GM23338 (cell line): Measurements from ENCODE around the gene TRAPPC2. TPM values are rescaled to one million over a fixed set of nuclear protein-coding genes. Genes with fewer than 3 reads are reported as not detected.

Experiments
- CTCF ChIP-seq, 2 experiments: fragments of 200-600 bp in 1 of 2; sonication (generic) in 1 of 2; conservative IDR thresholded peaks; 2 replicates each; pipeline versions ENCODE4 v1.5.1 to v1.6.1; 2016 to 2017; ENCODE audit warnings: antibody characterized with exemption in 2 of 2, low read depth in 2 of 2, mild to moderate bottlenecking in 2 of 2, moderate library complexity in 1 of 2
- ETS1 ChIP-seq: IDR thresholded peaks from 2 replicates; pipeline ENCODE4 v1.6.1; 2016; ENCODE audit warnings: antibody characterized with exemption
- EZH2phosphoT487 ChIP-seq: fragments of 200-600 bp; sonication (generic); IDR thresholded peaks from one replicate; pipeline ENCODE4 v1.8.1; 2018; ENCODE audit warnings: antibody characterized with exemption; ENCODE audit not compliant: unreplicated experiment
- POLR2AphosphoS5 ChIP-seq: IDR thresholded peaks from 2 replicates; pipeline ENCODE4 v1.6.1; 2016; ENCODE audit warnings: antibody characterized with exemption, low read depth
- ZNF114 ChIP-seq: fragments of 250-450 bp; sonication (Bioruptor Pico); IDR thresholded peaks from 2 replicates; pipeline ENCODE4 v1.5.0; 2020; ENCODE audit warnings: mild to moderate bottlenecking, moderate library complexity
- ZNF331 ChIP-seq: fragments of 250-450 bp; sonication (Bioruptor Pico); IDR thresholded peaks from 2 replicates; pipeline ENCODE4 v1.5.0; 2020; ENCODE audit warnings: low read depth, mild to moderate bottlenecking, moderate library complexity
- ZNF462 ChIP-seq: fragments of 250-450 bp; sonication (Bioruptor Pico); IDR thresholded peaks from 2 replicates; pipeline ENCODE4 v1.5.0; 2020; ENCODE audit warnings: mild to moderate bottlenecking, moderate library complexity
- polyA plus RNA-seq: library from polyadenylated mRNA; unstranded; fragments of >200 nt; fragmentation: Nextera tagmentation; extraction: Ambion mirVana; gene quantifications from 2 replicates; pipeline ENCODE4 v1.2.1, GENCODE V29; 2016
- total RNA-seq: library from RNA; depleted of rRNA; stranded (reverse); fragments of >200 nt; shearing (Covaris generic); gene quantifications from 2 replicates; pipeline ENCODE4 v1.2.3, GENCODE V29; 2014
- TF ChIP-seq, protein P1 (sequence below): IDR thresholded peaks from one replicate; pipeline ENCODE4 v1.6.1; 2018; ENCODE audit warnings: antibody characterized with exemption; ENCODE audit not compliant: unreplicated experiment

The TRAPPC2 gene
- total and polyA plus RNA-seq, 2 experiments from 2014 or later = 11.7 to 14.6 TPM

DNA sequence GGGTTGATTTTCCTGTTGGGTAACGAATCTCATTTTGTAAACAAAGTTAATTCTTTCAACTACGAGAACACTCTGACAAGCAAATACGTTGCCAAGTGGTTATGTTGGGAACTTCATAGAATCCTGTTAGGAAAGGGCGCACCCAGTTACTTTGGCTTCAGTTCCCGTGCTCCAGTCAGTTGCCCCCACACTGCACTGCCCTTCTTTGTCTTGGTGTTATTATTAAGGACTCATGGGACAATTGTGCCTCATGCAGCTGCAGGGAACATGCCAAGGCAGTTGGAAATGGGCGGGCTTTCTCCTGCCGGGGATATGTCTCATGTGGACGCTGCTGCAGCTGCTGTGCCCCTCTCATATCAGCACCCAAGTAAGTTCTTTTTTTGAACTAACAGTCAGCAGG is 29.1 kb upstream of the TRAPPC2 start (continued):
- no peak for TF ChIP-seq ZNF462 (CRISPR knock-in tag)
- TF ChIP-seq ZNF114 (CRISPR knock-in tag) = no peak
- TF ChIP-seq CTCF (conservative IDR thresholded peaks at IDR 0.05; ENCODE audit: low read depth in 2 of 2) = no peak
- TF ChIP-seq, protein P1, sequence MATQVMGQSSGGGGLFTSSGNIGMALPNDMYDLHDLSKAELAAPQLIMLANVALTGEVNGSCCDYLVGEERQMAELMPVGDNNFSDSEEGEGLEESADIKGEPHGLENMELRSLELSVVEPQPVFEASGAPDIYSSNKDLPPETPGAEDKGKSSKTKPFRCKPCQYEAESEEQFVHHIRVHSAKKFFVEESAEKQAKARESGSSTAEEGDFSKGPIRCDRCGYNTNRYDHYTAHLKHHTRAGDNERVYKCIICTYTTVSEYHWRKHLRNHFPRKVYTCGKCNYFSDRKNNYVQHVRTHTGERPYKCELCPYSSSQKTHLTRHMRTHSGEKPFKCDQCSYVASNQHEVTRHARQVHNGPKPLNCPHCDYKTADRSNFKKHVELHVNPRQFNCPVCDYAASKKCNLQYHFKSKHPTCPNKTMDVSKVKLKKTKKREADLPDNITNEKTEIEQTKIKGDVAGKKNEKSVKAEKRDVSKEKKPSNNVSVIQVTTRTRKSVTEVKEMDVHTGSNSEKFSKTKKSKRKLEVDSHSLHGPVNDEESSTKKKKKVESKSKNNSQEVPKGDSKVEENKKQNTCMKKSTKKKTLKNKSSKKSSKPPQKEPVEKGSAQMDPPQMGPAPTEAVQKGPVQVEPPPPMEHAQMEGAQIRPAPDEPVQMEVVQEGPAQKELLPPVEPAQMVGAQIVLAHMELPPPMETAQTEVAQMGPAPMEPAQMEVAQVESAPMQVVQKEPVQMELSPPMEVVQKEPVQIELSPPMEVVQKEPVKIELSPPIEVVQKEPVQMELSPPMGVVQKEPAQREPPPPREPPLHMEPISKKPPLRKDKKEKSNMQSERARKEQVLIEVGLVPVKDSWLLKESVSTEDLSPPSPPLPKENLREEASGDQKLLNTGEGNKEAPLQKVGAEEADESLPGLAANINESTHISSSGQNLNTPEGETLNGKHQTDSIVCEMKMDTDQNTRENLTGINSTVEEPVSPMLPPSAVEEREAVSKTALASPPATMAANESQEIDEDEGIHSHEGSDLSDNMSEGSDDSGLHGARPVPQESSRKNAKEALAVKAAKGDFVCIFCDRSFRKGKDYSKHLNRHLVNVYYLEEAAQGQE = no peak
- TF ChIP-seq ZNF331 (CRISPR knock-in tag) = no peak
- TF ChIP-seq ETS1 = no peak
- no peak for TF ChIP-seq POLR2AphosphoS5
- TF ChIP-seq EZH2phosphoT487 = no peak
